ENCODE data around the gene CDK18. TPM values are rescaled to one million over a fixed set of nuclear protein-coding genes. Genes with fewer than 3 reads are reported as not detected.

CDK18 gene
- total and polyA plus RNA-seq, 10 of the 15 experiments (the other 5 are each of a cell fraction or from before 2014, with no cell fraction given) = 0.13 to 4.4 (median 0.52) TPM; not detected in 2

DNA sequence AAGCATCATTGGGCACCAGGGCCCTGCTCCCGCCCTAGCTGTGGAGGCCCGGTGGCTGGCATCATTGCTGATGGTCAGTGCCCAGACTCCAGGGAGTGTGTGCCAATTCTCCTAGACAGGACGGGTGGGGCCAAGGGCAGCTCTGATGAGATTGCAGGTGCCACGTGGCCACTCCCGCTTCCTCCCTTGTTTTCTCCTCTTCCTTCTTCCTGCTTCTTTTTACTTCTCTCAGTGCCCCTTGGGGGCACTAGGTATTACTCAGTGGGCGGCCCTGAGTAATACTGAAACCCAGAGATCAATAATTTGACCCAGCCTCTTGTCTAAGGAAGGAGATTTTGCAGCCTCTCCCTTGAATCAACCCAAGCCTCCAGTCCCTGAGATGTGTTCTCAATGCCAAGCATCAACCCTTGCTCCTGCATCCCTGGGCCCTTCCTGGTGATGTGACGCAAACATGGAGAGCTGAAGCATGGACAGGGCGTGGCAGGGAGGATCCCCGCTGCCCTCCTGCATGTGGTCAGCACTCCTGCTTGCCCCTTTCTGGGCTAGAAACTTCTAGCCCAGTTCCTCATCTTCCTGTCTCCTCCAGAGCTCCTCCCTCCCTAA lies 32.4 kb downstream of the CDK18 start (continued):
- TF ChIP-seq BHLHE40 (IDR thresholded peaks at IDR 0.05; ENCODE audit: borderline replicate concordance in 1 of 2, low read depth in 2 of 2, low read length in 1 of 2) (no peak), NR2C1 (IDR thresholded peaks at IDR 0.05) (no peak), JUNB (IDR thresholded peaks at IDR 0.05) (peak; percentile 57), IKZF2 (IDR thresholded peaks at IDR 0.05) (0 out of 4 replicates have a peak, but pooled peaks of 1 of the 2 experiments have one; percentile 27), BRCA1 (IDR thresholded peaks at IDR 0.05; ENCODE audit: low read depth, low read length) (no peak), CBX3 (IDR thresholded peaks at IDR 0.05; ENCODE audit: borderline replicate concordance, low read depth) (no peak), IKZF1 (conservative IDR thresholded peaks at IDR 0.05) (peak; percentile 53; the same call in 1 of the 2 replicates), SMARCA5 (IDR thresholded peaks at IDR 0.05) (no peak), TBL1XR1 (IDR thresholded peaks at IDR 0.05; ENCODE audit: low read depth, low read length) (no peak)
- TF ChIP-seq, protein P1, sequence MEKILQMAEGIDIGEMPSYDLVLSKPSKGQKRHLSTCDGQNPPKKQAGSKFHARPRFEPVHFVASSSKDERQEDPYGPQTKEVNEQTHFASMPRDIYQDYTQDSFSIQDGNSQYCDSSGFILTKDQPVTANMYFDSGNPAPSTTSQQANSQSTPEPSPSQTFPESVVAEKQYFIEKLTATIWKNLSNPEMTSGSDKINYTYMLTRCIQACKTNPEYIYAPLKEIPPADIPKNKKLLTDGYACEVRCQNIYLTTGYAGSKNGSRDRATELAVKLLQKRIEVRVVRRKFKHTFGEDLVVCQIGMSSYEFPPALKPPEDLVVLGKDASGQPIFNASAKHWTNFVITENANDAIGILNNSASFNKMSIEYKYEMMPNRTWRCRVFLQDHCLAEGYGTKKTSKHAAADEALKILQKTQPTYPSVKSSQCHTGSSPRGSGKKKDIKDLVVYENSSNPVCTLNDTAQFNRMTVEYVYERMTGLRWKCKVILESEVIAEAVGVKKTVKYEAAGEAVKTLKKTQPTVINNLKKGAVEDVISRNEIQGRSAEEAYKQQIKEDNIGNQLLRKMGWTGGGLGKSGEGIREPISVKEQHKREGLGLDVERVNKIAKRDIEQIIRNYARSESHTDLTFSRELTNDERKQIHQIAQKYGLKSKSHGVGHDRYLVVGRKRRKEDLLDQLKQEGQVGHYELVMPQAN (conservative IDR thresholded peaks at IDR 0.05) = no peak
- TF ChIP-seq, protein P2, sequence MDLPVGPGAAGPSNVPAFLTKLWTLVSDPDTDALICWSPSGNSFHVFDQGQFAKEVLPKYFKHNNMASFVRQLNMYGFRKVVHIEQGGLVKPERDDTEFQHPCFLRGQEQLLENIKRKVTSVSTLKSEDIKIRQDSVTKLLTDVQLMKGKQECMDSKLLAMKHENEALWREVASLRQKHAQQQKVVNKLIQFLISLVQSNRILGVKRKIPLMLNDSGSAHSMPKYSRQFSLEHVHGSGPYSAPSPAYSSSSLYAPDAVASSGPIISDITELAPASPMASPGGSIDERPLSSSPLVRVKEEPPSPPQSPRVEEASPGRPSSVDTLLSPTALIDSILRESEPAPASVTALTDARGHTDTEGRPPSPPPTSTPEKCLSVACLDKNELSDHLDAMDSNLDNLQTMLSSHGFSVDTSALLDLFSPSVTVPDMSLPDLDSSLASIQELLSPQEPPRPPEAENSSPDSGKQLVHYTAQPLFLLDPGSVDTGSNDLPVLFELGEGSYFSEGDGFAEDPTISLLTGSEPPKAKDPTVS (IDR thresholded peaks at IDR 0.05; ENCODE audit: low read depth, low read length) = no peak

All from GM12878 (cell line).